Measurements from ENCODE around the gene TMEM161A.
"Not testable (repeated sequence)": the region's sequence is repeated elsewhere in the genome, so short reads cannot be mapped to it uniquely, and the experiment has no call there.

TMEM161A gene

GRCh38 chr19:19154768-19155494 is 16.7 kb upstream of the TMEM161A start:
- no peak for DNase-seq

- no peak for DNase-seq
Observed at GRCh38 chr19:19152668-19153384, 14.5 kb upstream of the TMEM161A start.

- DNase-seq = no peak
Observed at GRCh38 chr19:19151418-19151817, 13.1 kb upstream of the TMEM161A start.

GRCh38 chr19:19149435-19149834 is 11.2 kb upstream of the TMEM161A start:
- DNase-seq = no peak

GRCh38 chr19:19148504-19148903 is 10.2 kb upstream of the TMEM161A start:
- DNase-seq = not testable (repeated sequence)

- no peak for DNase-seq
Observed at GRCh38 chr19:19147344-19147743, 9.1 kb upstream of the TMEM161A start.

GRCh38 chr19:19146865-19147264 is 8.6 kb upstream of the TMEM161A start:
- no peak for DNase-seq

- peak; percentile 93 for DNase-seq
Observed at GRCh38 chr19:19145684-19146608, 7.7 kb upstream of the TMEM161A start.

- DNase-seq = no peak
Observed at GRCh38 chr19:19145281-19145680, 7.0 kb upstream of the TMEM161A start.

GRCh38 chr19:19142347-19142746 is 4.1 kb upstream of the TMEM161A start:
- no peak for DNase-seq

- DNase-seq = no peak
Observed at GRCh38 chr19:19140476-19140875, 2.2 kb upstream of the TMEM161A start.

GRCh38 chr19:19139876-19140229 is 1.6 kb upstream of the TMEM161A start:
- no peak for DNase-seq

GRCh38 chr19:19137556-19138108 is 646 bp downstream of the TMEM161A start:
- peak in 1 of 2 donors; percentile 20 for DNase-seq

- DNase-seq = not testable (repeated sequence)
Observed at GRCh38 chr19:19135713-19136112, 2.6 kb downstream of the TMEM161A start.

- DNase-seq = peak; percentile 50 to 58
Observed at GRCh38 chr19:19134687-19135158, 3.6 kb downstream of the TMEM161A start.

- no peak for DNase-seq
Observed at GRCh38 chr19:19133985-19134384, 4.3 kb downstream of the TMEM161A start.

- DNase-seq = no peak
Observed at GRCh38 chr19:19132912-19133311, 5.4 kb downstream of the TMEM161A start.

GRCh38 chr19:19131989-19132388 is 6.3 kb downstream of the TMEM161A start:
- DNase-seq = no peak

GRCh38 chr19:19126102-19126501 is 12.2 kb downstream of the TMEM161A start:
- no peak for DNase-seq

GRCh38 chr19:19123386-19123785 is 14.9 kb downstream of the TMEM161A start:
- DNase-seq = no peak

GRCh38 chr19:19122902-19123301 is 15.4 kb downstream of the TMEM161A start:
- DNase-seq = no peak

GRCh38 chr19:19121371-19121770 is 16.9 kb downstream of the TMEM161A start:
- DNase-seq = no peak

Measured in stimulated activated CD4-positive, alpha-beta T cell treated with anti-CD3 and anti-CD28 coated beads, Interleukin-2, amount 100 ng/mL, for 24 hours (primary cell).